Liver (tissue), 9 donors: ENCODE measurements around the gene CCER1. TPM values are rescaled to one million over a fixed set of nuclear protein-coding genes. Genes with fewer than 3 reads are reported as not detected.

Experiments used
- DNase-seq: peaks from one replicate; pipeline ENCODE4 v3.0.0-alpha.2; 2017; ENCODE audit warnings: low spot score
- H3K27ac ChIP-seq, 2 donors: one replicate each; pipeline ENCODE4 v1.7.0; 2013; ENCODE audit warnings: inconsistent platforms in 2 of 2, low read length in 2 of 2, control low read depth in 1 of 2, low read depth in 1 of 2, mild to moderate bottlenecking in 1 of 2
- H3K27me3 ChIP-seq, 4 donors: one replicate each; pipeline versions ENCODE4 v1.6.1 to v1.7.0; 2013; ENCODE audit warnings: low read length in 3 of 4, inconsistent platforms in 1 of 4, mild to moderate bottlenecking in 1 of 4, moderate library complexity in 1 of 4; ENCODE audit not compliant: control insufficient read depth in 4 of 4, insufficient read depth in 4 of 4
- H3K36me3 ChIP-seq, 4 donors: one replicate each; pipeline versions ENCODE4 v1.6.1 to v1.7.0; 2013; ENCODE audit warnings: low read length in 3 of 4, mild to moderate bottlenecking in 3 of 4, low read depth in 1 of 4, moderate library complexity in 1 of 4; ENCODE audit not compliant: control insufficient read depth in 4 of 4, insufficient read depth in 3 of 4
- H3K4me1 ChIP-seq, 4 donors: one replicate each; pipeline versions ENCODE4 v1.6.1 to v1.7.0; 2013; ENCODE audit warnings: low read length in 3 of 4, mild to moderate bottlenecking in 3 of 4, moderate library complexity in 1 of 4; ENCODE audit not compliant: control insufficient read depth in 4 of 4, insufficient read depth in 4 of 4
- H3K4me3 ChIP-seq, 3 donors: one replicate each; pipeline versions ENCODE4 v1.6.1 to v1.7.0; 2013; ENCODE audit warnings: low read length in 3 of 3, control low read depth in 1 of 3, low read depth in 1 of 3, mild to moderate bottlenecking in 1 of 3
- H3K9ac ChIP-seq, 2 donors: one replicate each; pipeline ENCODE4 v1.7.0; 2013; ENCODE audit warnings: low read length in 2 of 2, mild to moderate bottlenecking in 2 of 2, moderate library complexity in 2 of 2, control low read depth in 1 of 2, low read depth in 1 of 2
- H3K9me3 ChIP-seq, 4 donors: one replicate each; pipeline versions ENCODE4 v1.6.1 to v1.7.0; 2013; ENCODE audit warnings: low read length in 3 of 4; ENCODE audit not compliant: control insufficient read depth in 4 of 4
- ATF3 ChIP-seq: IDR thresholded peaks from 2 replicates; pipeline ENCODE4 v1.6.1; 2016; ENCODE audit warnings: antibody characterized with exemption
- EGR1 ChIP-seq, 2 donors: IDR thresholded peaks; 2 replicates each; pipeline ENCODE4 v1.6.1; 2016 to 2018; ENCODE audit warnings: antibody characterized with exemption in 2 of 2, low read depth in 2 of 2
- FOXA1 ChIP-seq: IDR thresholded peaks from 2 replicates; pipeline ENCODE4 v1.6.1; 2016; ENCODE audit warnings: antibody characterized with exemption
- FOXA2 ChIP-seq: IDR thresholded peaks from 2 replicates; pipeline ENCODE4 v1.6.1; 2016; ENCODE audit warnings: antibody characterized with exemption
- GABPA ChIP-seq, 2 donors: IDR thresholded peaks in 1 of 2; conservative IDR thresholded peaks in 1 of 2; 2 replicates each; pipeline ENCODE4 v1.6.1; 2016; ENCODE audit warnings: antibody characterized with exemption in 2 of 2, mild to moderate bottlenecking in 1 of 2, moderate library complexity in 1 of 2
- HNF4A ChIP-seq, 2 donors: conservative IDR thresholded peaks; 2 replicates each; pipeline ENCODE4 v1.6.1; 2016; ENCODE audit warnings: antibody characterized with exemption in 2 of 2, mild to moderate bottlenecking in 2 of 2
- HNF4G ChIP-seq: IDR thresholded peaks from 2 replicates; pipeline ENCODE4 v1.6.1; 2016; ENCODE audit warnings: antibody characterized with exemption
- JUND ChIP-seq, 2 donors: IDR thresholded peaks; 2 replicates each; pipeline ENCODE4 v1.6.1; 2016; ENCODE audit warnings: antibody characterized with exemption in 2 of 2
- NR2F2 ChIP-seq: IDR thresholded peaks from 2 replicates; pipeline ENCODE4 v1.6.1; 2016; ENCODE audit warnings: antibody characterized with exemption
- RAD21 ChIP-seq, 2 donors: IDR thresholded peaks; 2 replicates each; pipeline ENCODE4 v1.6.1; 2016; ENCODE audit warnings: antibody characterized with exemption in 2 of 2, mild to moderate bottlenecking in 2 of 2
- REST ChIP-seq: IDR thresholded peaks from 2 replicates; pipeline ENCODE4 v1.6.1; 2016; ENCODE audit warnings: antibody characterized with exemption, mild to moderate bottlenecking
- RXRA ChIP-seq, 2 donors: IDR thresholded peaks; 2 replicates each; pipeline ENCODE4 v1.6.1; 2017 to 2018; ENCODE audit warnings: antibody characterized with exemption in 2 of 2, mild to moderate bottlenecking in 1 of 2
- TAF1 ChIP-seq: conservative IDR thresholded peaks from 2 replicates; pipeline ENCODE4 v1.6.1; 2016; ENCODE audit warnings: antibody characterized with exemption, mild to moderate bottlenecking
- YY1 ChIP-seq: IDR thresholded peaks from 2 replicates; pipeline ENCODE4 v1.6.1; 2016; ENCODE audit warnings: antibody characterized with exemption, mild to moderate bottlenecking
- ZBTB33 ChIP-seq: IDR thresholded peaks from 2 replicates; pipeline ENCODE4 v1.6.1; 2016; ENCODE audit warnings: antibody characterized with exemption
- WGBS: extraction: QIAGEN DNeasy Blood & Tissue Kit; methylation state at CpG from one replicate; pipeline ENCODE4 v1.1.7; 2013; 5-methylcytosine and 5-hydroxymethylcytosine counted together
- polyA plus RNA-seq, 2 donors: library from polyadenylated mRNA; stranded (reverse) in 1 of 2; unstranded in 1 of 2; fragments of 200-250 nt in 1 of 2; fragments of >200 nt in 1 of 2; fragmentation: Nextera tagmentation in 1 of 2; extraction: Ambion mirVana in 1 of 2; gene quantifications; one replicate each; pipeline versions ENCODE4 v1.2.1 to v1.2.3, GENCODE V29; 2013 to 2015
- total RNA-seq, 2 donors: library from RNA; depleted of rRNA; stranded (reverse); fragments of >200 nt; gene quantifications; one replicate each; pipeline ENCODE4 v1.2.3, GENCODE V29; 2014
- TF ChIP-seq, protein P1 (sequence below): fragments of 150-350 bp; IDR thresholded peaks from 2 replicates; pipeline ENCODE4 v1.5.1; 2017; ENCODE audit warnings: improper control_type of control experiment, low read depth, low read length; ENCODE audit not compliant: missing input control
- TF ChIP-seq, protein P2 (sequence below): IDR thresholded peaks from 2 replicates; pipeline ENCODE4 v1.6.1; 2016; ENCODE audit warnings: antibody characterized with exemption
- donor health status: healthy.
- donor health status: healthy.
- donor health status: healthy.
- donor health status: healthy.
- donor health status: healthy.

The CCER1 gene
- total and polyA plus RNA-seq, 4 donors, result not detected

DNA sequence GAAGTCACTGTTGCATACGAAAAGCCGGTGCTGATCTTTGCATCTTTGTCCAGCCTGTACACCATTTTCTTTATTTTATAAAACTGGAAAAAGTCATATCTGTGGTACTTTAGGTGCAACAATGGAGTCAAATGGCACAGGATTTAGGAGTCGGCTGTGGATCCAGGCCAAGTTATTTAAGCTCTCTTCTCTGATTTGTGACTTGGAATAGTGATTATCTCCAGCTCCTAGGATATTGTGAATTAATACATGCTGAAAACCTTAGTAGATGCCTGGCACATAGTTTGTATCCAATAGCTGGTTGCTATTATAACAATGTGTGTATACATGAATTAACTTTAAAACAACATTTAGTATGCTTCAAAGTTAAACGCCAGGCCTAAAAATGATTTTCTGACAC, 6.2 kb upstream of the CCER1 start:
- DNase-seq, result no peak
- no peaks in the 10 kb centered on the region for H3K36me3 ChIP-seq
- no peak overlapping the region for H3K27ac ChIP-seq
- H3K9ac ChIP-seq, result no peak overlapping the region
- H3K4me1 ChIP-seq, result no peaks in the 10 kb centered on the region
- WGBS, result 89% methylated on average over 4 of the region's 4 CpGs
- H3K9me3 ChIP-seq, result no peaks in the 10 kb centered on the region
- no peak for TF ChIP-seq FOXA2
- TF ChIP-seq HNF4G, result no peak
- no peak for TF ChIP-seq ZBTB33
- no peak for TF ChIP-seq HNF4A (conservative IDR thresholded peaks at IDR 0.05)
- TF ChIP-seq REST, result no peak
- TF ChIP-seq GABPA (IDR thresholded peaks at IDR 0.05 in 1 of 2, conservative IDR thresholded peaks at IDR 0.05 in 1 of 2), result no peak
- TF ChIP-seq RAD21 (IDR thresholded peaks at IDR 0.05), result no peak
- TF ChIP-seq NR2F2, result no peak
- no peak for TF ChIP-seq ATF3
- TF ChIP-seq JUND (IDR thresholded peaks at IDR 0.05), result no peak
- TF ChIP-seq EGR1 (IDR thresholded peaks at IDR 0.05; ENCODE audit: low read depth in 2 of 2), result no peak
- TF ChIP-seq RXRA (IDR thresholded peaks at IDR 0.05), result no peak
- TF ChIP-seq, protein P1, sequence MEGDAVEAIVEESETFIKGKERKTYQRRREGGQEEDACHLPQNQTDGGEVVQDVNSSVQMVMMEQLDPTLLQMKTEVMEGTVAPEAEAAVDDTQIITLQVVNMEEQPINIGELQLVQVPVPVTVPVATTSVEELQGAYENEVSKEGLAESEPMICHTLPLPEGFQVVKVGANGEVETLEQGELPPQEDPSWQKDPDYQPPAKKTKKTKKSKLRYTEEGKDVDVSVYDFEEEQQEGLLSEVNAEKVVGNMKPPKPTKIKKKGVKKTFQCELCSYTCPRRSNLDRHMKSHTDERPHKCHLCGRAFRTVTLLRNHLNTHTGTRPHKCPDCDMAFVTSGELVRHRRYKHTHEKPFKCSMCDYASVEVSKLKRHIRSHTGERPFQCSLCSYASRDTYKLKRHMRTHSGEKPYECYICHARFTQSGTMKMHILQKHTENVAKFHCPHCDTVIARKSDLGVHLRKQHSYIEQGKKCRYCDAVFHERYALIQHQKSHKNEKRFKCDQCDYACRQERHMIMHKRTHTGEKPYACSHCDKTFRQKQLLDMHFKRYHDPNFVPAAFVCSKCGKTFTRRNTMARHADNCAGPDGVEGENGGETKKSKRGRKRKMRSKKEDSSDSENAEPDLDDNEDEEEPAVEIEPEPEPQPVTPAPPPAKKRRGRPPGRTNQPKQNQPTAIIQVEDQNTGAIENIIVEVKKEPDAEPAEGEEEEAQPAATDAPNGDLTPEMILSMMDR, result no peak
- no peak for TF ChIP-seq TAF1
- no peak for TF ChIP-seq FOXA1
- TF ChIP-seq, protein P2, sequence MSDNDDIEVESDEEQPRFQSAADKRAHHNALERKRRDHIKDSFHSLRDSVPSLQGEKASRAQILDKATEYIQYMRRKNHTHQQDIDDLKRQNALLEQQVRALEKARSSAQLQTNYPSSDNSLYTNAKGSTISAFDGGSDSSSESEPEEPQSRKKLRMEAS, result no peak
- TF ChIP-seq YY1, result no peak
- no peak overlapping the region for H3K4me3 ChIP-seq
- no peaks in the 10 kb centered on the region for H3K27me3 ChIP-seq
